Skeletal muscle tissue (tissue), 4 donors: ENCODE data around the gene PNPLA2. TPM values are rescaled to one million over a fixed set of nuclear protein-coding genes. Genes with fewer than 3 reads are reported as not detected.

Source experiments
- H3K27ac ChIP-seq: one replicate; pipeline ENCODE4 v1.7.0; 2013; ENCODE audit warnings: mild to moderate bottlenecking, low read depth, low read length, inconsistent platforms
- H3K27me3 ChIP-seq, 3 donors: one replicate each; pipeline ENCODE4 v1.7.0; 2013; ENCODE audit warnings: low read length in 3 of 3; ENCODE audit not compliant: control insufficient read depth in 3 of 3, insufficient read depth in 3 of 3
- H3K36me3 ChIP-seq, 3 donors: one replicate each; pipeline ENCODE4 v1.7.0; 2013; ENCODE audit warnings: low read length in 3 of 3; ENCODE audit not compliant: control insufficient read depth in 3 of 3, insufficient read depth in 3 of 3
- H3K4me1 ChIP-seq, 3 donors: one replicate each; pipeline ENCODE4 v1.7.0; 2013; ENCODE audit warnings: low read length in 3 of 3, mild to moderate bottlenecking in 3 of 3; ENCODE audit not compliant: control insufficient read depth in 3 of 3, insufficient read depth in 3 of 3
- H3K4me3 ChIP-seq, 3 donors: one replicate each; pipeline ENCODE4 v1.7.0; 2013; ENCODE audit warnings: low read length in 3 of 3
- H3K9ac ChIP-seq, 3 donors: one replicate each; pipeline ENCODE4 v1.7.0; 2013; ENCODE audit warnings: low read length in 3 of 3, mild to moderate bottlenecking in 3 of 3, moderate library complexity in 2 of 3, low read depth in 1 of 3
- H3K9me3 ChIP-seq, 3 donors: one replicate each; pipeline ENCODE4 v1.7.0; 2013; ENCODE audit warnings: low read length in 3 of 3; ENCODE audit not compliant: control insufficient read depth in 3 of 3
- total RNA-seq: library from RNA; depleted of rRNA; stranded (reverse); fragments of >200 nt; gene quantifications from one replicate; pipeline ENCODE4 v1.2.3, GENCODE V29; 2014
- donor health status: Osteomylitis.

Gene PNPLA2
- total RNA-seq, 1 donor from 2014 or later = 13.6 TPM

- peak overlapping the region; percentile 98 for H3K27ac ChIP-seq
- peak overlapping the region; percentile 99 to 100 (median 99) for H3K9ac ChIP-seq
These were observed 10.1 kb upstream of the PNPLA2 start for GRCh38 chr11:808427-809286.

GRCh38 chr11:809287-810039 is 9.3 kb upstream of the PNPLA2 start, which contains the start of gene RPLP2:
Gene RPLP2, plus strand, starts transcription at chr11:809967. Its CDS starts 268 bp downstream, at chr11:810235.
- Histone ChIP-seq H3K36me3 (peaks cover 26 to 28% (median 27%) of the 10 kb centered on the region in 3 donors), H3K4me1 (peaks cover 37 to 47% (median 42%) of the 10 kb centered on the region in 3 donors), H3K27me3 (no peaks in the 10 kb centered on the region), H3K9me3 (no peaks in the 10 kb centered on the region), H3K27ac (peak within 1 kb of the TSS; percentile 98), H3K4me3 (peak within 1 kb of the TSS; percentile 88 to 99 (median 94)), H3K9ac (peak within 1 kb of the TSS; percentile 99 to 100 (median 99))

More at GRCh38 chr11:808427-809286, 10.1 kb upstream of the PNPLA2 start:
- H3K9me3 ChIP-seq = no peaks in the 10 kb centered on the region
- H3K4me3 ChIP-seq = peak overlapping the region; percentile 88 to 99 (median 94)
- H3K36me3 ChIP-seq = peaks cover 25% of the 10 kb centered on the region in 3 donors
- no peaks in the 10 kb centered on the region for H3K27me3 ChIP-seq
- H3K4me1 ChIP-seq = peaks cover 45 to 55% (median 50%) of the 10 kb centered on the region in 3 donors

GRCh38 chr11:810040-810567 is 8.6 kb upstream of the PNPLA2 start:
- peak overlapping the region; percentile 99 to 100 (median 99) for H3K9ac ChIP-seq
- H3K9me3 ChIP-seq = no peaks in the 10 kb centered on the region
- H3K4me1 ChIP-seq = peaks cover 33 to 43% (median 38%) of the 10 kb centered on the region in 3 donors

GRCh38 chr11:811446-812245 is 7.1 kb upstream of the PNPLA2 start:
- peak overlapping the region; percentile 78 for H3K27ac ChIP-seq
- peak overlapping the region; percentile 41 to 94 (median 88) for H3K4me3 ChIP-seq
- H3K36me3 ChIP-seq = peaks cover 26 to 31% (median 27%) of the 10 kb centered on the region in 3 donors
- H3K9me3 ChIP-seq = no peaks in the 10 kb centered on the region
- peak overlapping the region in 2 of 3 donors; percentile 99 for H3K9ac ChIP-seq
- no peaks in the 10 kb centered on the region for H3K27me3 ChIP-seq
- peaks cover 29 to 43% (median 35%) of the 10 kb centered on the region in 3 donors for H3K4me1 ChIP-seq

More at GRCh38 chr11:810040-810567, 8.6 kb upstream of the PNPLA2 start:
- Histone ChIP-seq H3K27ac (peak overlapping the region; percentile 98), H3K27me3 (no peaks in the 10 kb centered on the region), H3K36me3 (peaks cover 26 to 31% (median 27%) of the 10 kb centered on the region in 3 donors), H3K4me3 (peak overlapping the region; percentile 88 to 99 (median 94))

- no peak overlapping the region for H3K4me3 ChIP-seq
- H3K27ac ChIP-seq = peak overlapping the region; percentile 38
- H3K36me3 ChIP-seq = peaks cover 26 to 31% (median 27%) of the 10 kb centered on the region in 3 donors
- no peaks in the 10 kb centered on the region for H3K9me3 ChIP-seq
- peaks cover 29 to 43% (median 35%) of the 10 kb centered on the region in 3 donors for H3K4me1 ChIP-seq
- peak overlapping the region in 2 of 3 donors; percentile 22 to 99 for H3K9ac ChIP-seq
- H3K27me3 ChIP-seq = no peaks in the 10 kb centered on the region
These were observed 6.3 kb upstream of the PNPLA2 start for GRCh38 chr11:812390-812789.

- Histone ChIP-seq H3K9ac (peak overlapping the region in 1 of 3 donors; percentile 33), H3K4me1 (peaks cover 29 to 43% (median 35%) of the 10 kb centered on the region in 3 donors), H3K36me3 (peaks cover 26 to 31% (median 27%) of the 10 kb centered on the region in 3 donors), H3K4me3 (no peak overlapping the region), H3K27me3 (no peaks in the 10 kb centered on the region), H3K9me3 (no peaks in the 10 kb centered on the region), H3K27ac (no peak overlapping the region)
These were observed 5.7 kb upstream of the PNPLA2 start for GRCh38 chr11:813072-813455.

GRCh38 chr11:813456-814096 is 5.1 kb upstream of the PNPLA2 start:
- H3K36me3 ChIP-seq = peaks cover 26 to 31% (median 27%) of the 10 kb centered on the region in 3 donors
- H3K9ac ChIP-seq = peak overlapping the region in 1 of 3 donors; percentile 25
- H3K27me3 ChIP-seq = no peaks in the 10 kb centered on the region
- H3K4me3 ChIP-seq = no peak overlapping the region
- no peaks in the 10 kb centered on the region for H3K9me3 ChIP-seq
- peaks cover 28 to 43% (median 32%) of the 10 kb centered on the region in 3 donors for H3K4me1 ChIP-seq
- H3K27ac ChIP-seq = no peak overlapping the region

- no peak overlapping the region for H3K4me3 ChIP-seq
- no peak overlapping the region for H3K9ac ChIP-seq
- H3K27ac ChIP-seq = no peak overlapping the region
- H3K36me3 ChIP-seq = peaks cover 26 to 31% (median 27%) of the 10 kb centered on the region in 3 donors
- H3K27me3 ChIP-seq = no peaks in the 10 kb centered on the region
- peaks cover 32 to 38% (median 35%) of the 10 kb centered on the region in 3 donors for H3K4me1 ChIP-seq
- H3K9me3 ChIP-seq = no peaks in the 10 kb centered on the region
These were observed 2.9 kb upstream of the PNPLA2 start for GRCh38 chr11:815675-816432.
